K562 (cell line): ENCODE results near the gene GYS1. TPM values are rescaled to one million over a fixed set of nuclear protein-coding genes. Genes with fewer than 3 reads are reported as not detected.

Experiments used
- CCAR2 ChIP-seq: fragments of 200-400 bp; formaldehyde crosslinking; IDR thresholded peaks from 2 replicates; pipeline ENCODE4 v1.6.1; 2017; ENCODE audit warnings: mild to moderate bottlenecking, low read depth, low read length
- CREBBP ChIP-seq: IDR thresholded peaks from one replicate; pipeline ENCODE4 v1.6.1; 2012; ENCODE audit warnings: low read depth, mild to moderate bottlenecking, control low read depth, inconsistent platforms, low read length
- ETV1 ChIP-seq: fragments of 450-650 bp; conservative IDR thresholded peaks from 2 replicates; pipeline ENCODE4 v1.6.1; 2016; ENCODE audit warnings: missing genetic modification characterization, control low read depth, low read depth, missing compliant biosample characterization
- FOXJ2 ChIP-seq: fragments of 200-800 bp; sonication (Bioruptor generic); IDR thresholded peaks from 2 replicates; pipeline ENCODE4 v1.6.1; 2016; ENCODE audit warnings: missing genetic modification characterization, missing compliant biosample characterization
- KDM2B ChIP-seq: fragments of 250-450 bp; sonication (Bioruptor Pico); IDR thresholded peaks from 2 replicates; pipeline ENCODE4 v1.8.0; 2021; ENCODE audit warnings: mild to moderate bottlenecking, moderate library complexity
- PCBP1 ChIP-seq: fragments of 200-400 bp; formaldehyde crosslinking; IDR thresholded peaks from 2 replicates; pipeline ENCODE4 v1.6.1; 2018; ENCODE audit warnings: mild to moderate bottlenecking, low read depth, low read length; ENCODE audit not compliant: poor library complexity, severe bottlenecking
- PHF20 ChIP-seq: fragments of 450-650 bp; IDR thresholded peaks from 2 replicates; pipeline ENCODE4 v1.6.1; 2018; ENCODE audit not compliant: partially characterized antibody
- POLR2B ChIP-seq: fragments of 450-650 bp; IDR thresholded peaks from 2 replicates; pipeline ENCODE4 v1.6.1; 2018; ENCODE audit warnings: low read depth; ENCODE audit not compliant: partially characterized antibody
- PTBP1 ChIP-seq: fragments of 200-400 bp; formaldehyde crosslinking; IDR thresholded peaks from 2 replicates; pipeline ENCODE4 v1.6.1; 2017; ENCODE audit warnings: low read depth, low read length
- THRB ChIP-seq: fragments of 450-650 bp; formaldehyde crosslinking; conservative IDR thresholded peaks from 2 replicates; pipeline ENCODE4 v1.4.0; 2022; ENCODE audit warnings: mild to moderate bottlenecking, missing genetic modification characterization
- TSC22D4 ChIP-seq: fragments of 450-650 bp; IDR thresholded peaks from 2 replicates; pipeline ENCODE4 v1.6.1; 2016; ENCODE audit warnings: missing genetic modification characterization, missing biosample characterization, control low read depth
- XRCC4 ChIP-seq: IDR thresholded peaks from one replicate; pipeline ENCODE4 v1.6.1; 2011; ENCODE audit not compliant: insufficient read depth, insufficient read length; ENCODE audit errors: extremely low read depth
- ZFP91 ChIP-seq: sonication (generic); formaldehyde crosslinking; IDR thresholded peaks from 2 replicates; pipeline ENCODE4 v1.8.0; 2022; ENCODE audit warnings: mild to moderate bottlenecking, missing genetic modification reagents
- ZNF431 ChIP-seq: sonication (generic); formaldehyde crosslinking; IDR thresholded peaks from 2 replicates; pipeline ENCODE4 v1.8.0; 2022; ENCODE audit warnings: mild to moderate bottlenecking, missing genetic modification reagents
- polyA plus RNA-seq, 8 experiments: library from polyadenylated mRNA; depleted of rRNA in 4 of 8; stranded (reverse) in 5 of 8; unstranded in 3 of 8; fragments of >200 nt; fragmentation: Nextera tagmentation in 2 of 8; fragmentation: Illumina TruSeq in 1 of 8; extraction: Ambion mirVana in 2 of 8; extraction: Trizol in 1 of 8; gene quantifications; 2 replicates each; pipeline versions ENCODE4 v1.2.1 to v1.2.3, GENCODE V29; 2011 to 2014; ENCODE audit warnings: inconsistent platforms in 1 of 8, missing spikeins in 1 of 8
- total RNA-seq, 7 experiments: library from RNA; depleted of rRNA in 6 of 7; stranded (reverse); fragments of >200 nt in 6 of 7; fragmentation: Illumina TruSeq in 2 of 7; extraction: Trizol in 2 of 7; gene quantifications; 2 replicates each; pipeline versions ENCODE4 v1.2.1 to v1.2.3, GENCODE V29; 2011 to 2021; ENCODE audit warnings: low replicate concordance in 1 of 7
- TF ChIP-seq, protein P1 (sequence below), 3 experiments: fragments of 200-800 bp in 1 of 3; sonication (Bioruptor generic) in 1 of 3; sonication (generic) in 1 of 3; formaldehyde crosslinking in 1 of 3; IDR thresholded peaks; 2 replicates each; pipeline versions ENCODE4 v1.6.1 to v1.8.0; 2016 to 2022; ENCODE audit warnings: mild to moderate bottlenecking in 2 of 3, missing compliant biosample characterization in 2 of 3, missing genetic modification characterization in 2 of 3, missing genetic modification reagents in 1 of 3
- TF ChIP-seq, protein P2 (sequence below): sonication (generic); formaldehyde crosslinking; IDR thresholded peaks from 2 replicates; pipeline ENCODE4 v1.8.0; 2022; ENCODE audit warnings: mild to moderate bottlenecking, low read depth, missing genetic modification reagents
- TF ChIP-seq, protein P3 (sequence below): sonication (generic); formaldehyde crosslinking; IDR thresholded peaks from 2 replicates; pipeline ENCODE4 v1.8.0; 2022; ENCODE audit warnings: mild to moderate bottlenecking, missing genetic modification reagents

Gene GYS1
- total and polyA plus RNA-seq, 9 of the 15 experiments (the other 6 are each of a cell fraction or from before 2014, with no cell fraction given) = 1.9 to 31.1 (median 15.2) TPM

DNA sequence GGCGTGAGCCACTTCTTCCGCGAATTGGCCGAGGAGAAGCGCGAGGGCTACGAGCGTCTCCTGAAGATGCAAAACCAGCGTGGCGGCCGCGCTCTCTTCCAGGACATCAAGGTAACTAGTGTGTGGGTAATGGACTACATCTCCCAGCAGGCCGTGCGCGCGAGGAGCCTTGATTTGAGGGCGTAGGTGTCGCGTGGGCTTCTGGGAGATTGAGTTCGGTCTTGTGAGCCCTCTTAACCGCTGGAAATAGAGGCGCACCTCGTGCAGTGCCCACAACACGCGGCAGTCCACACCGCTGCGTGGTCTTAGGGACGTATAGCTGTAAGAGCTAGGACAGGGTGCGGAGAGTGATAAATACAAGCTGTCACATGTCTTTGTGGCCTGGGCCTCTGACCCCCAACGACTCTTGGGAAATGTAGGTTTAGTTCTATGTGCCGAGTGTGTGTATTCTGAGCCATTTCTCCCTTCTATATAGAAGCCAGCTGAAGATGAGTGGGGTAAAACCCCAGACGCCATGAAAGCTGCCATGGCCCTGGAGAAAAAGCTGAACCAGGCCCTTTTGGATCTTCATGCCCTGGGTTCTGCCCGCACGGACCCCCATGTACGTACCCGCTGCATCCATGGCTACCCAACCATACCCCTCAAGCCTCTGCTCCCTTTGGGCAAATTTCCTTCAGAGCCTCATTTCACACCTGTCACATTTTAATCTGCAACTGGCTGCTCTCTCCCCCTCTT lies 27.1 kb downstream of the GYS1 start (continued):
- TF ChIP-seq POLR2B (peak; percentile 2), ZFP91 (CRISPR knock-in tag) (peak; percentile 9; the same call in 1 of the 2 replicates), THRB (CRISPR knock-in tag) (no peak), CREBBP (no peak), FOXJ2 (no peak; the same call in 1 of the 2 replicates), PCBP1 (no peak), TSC22D4 (tag) (no peak), CCAR2 (no peak), ETV1 (tag) (no peak), KDM2B (CRISPR knock-in tag) (no peak), PTBP1 (0 out of 2 replicates have a peak, but pooled peaks have one; percentile 0), PHF20 (no peak), XRCC4 (no peak), ZNF431 (peak; percentile 68; the same call in 1 of the 2 replicates)
- TF ChIP-seq, protein P1, sequence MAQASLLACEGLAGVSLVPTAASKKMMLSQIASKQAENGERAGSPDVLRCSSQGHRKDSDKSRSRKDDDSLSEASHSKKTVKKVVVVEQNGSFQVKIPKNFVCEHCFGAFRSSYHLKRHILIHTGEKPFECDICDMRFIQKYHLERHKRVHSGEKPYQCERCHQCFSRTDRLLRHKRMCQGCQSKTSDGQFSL (CRISPR knock-in tag; IDR thresholded peaks at IDR 0.05) = peak; percentile 47; the same call in 1 of the 2 replicates
- TF ChIP-seq, protein P1 (tag; IDR thresholded peaks at IDR 0.05) = no peak
- TF ChIP-seq, protein P2, sequence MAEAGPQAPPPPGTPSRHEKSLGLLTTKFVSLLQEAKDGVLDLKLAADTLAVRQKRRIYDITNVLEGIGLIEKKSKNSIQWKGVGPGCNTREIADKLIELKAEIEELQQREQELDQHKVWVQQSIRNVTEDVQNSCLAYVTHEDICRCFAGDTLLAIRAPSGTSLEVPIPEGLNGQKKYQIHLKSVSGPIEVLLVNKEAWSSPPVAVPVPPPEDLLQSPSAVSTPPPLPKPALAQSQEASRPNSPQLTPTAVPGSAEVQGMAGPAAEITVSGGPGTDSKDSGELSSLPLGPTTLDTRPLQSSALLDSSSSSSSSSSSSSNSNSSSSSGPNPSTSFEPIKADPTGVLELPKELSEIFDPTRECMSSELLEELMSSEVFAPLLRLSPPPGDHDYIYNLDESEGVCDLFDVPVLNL (CRISPR knock-in tag) = no peak
- TF ChIP-seq, protein P3, sequence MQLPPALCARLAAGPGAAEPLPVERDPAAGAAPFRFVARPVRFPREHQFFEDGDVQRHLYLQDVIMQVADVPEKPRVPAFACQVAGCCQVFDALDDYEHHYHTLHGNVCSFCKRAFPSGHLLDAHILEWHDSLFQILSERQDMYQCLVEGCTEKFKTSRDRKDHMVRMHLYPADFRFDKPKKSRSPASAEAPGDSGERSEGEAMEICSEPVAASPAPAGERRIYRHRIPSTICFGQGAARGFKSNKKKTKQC (CRISPR knock-in tag) = peak; percentile 75; the same call in 1 of the 2 replicates
